GM18870 (cell line): Measurements from ENCODE around the gene DAB1.

ENCODE experiments used
- ATAC-seq: cut with Tn5 transposase; IDR thresholded peaks from one replicate; pipeline ENCODE4 v1.9.1; 2021; ENCODE audit warnings: moderate library complexity; ENCODE audit not compliant: unreplicated experiment

DAB1 gene

GRCh38 chr1:57418971-57419370 is 4.9 kb downstream of the DAB1 start:
- ATAC-seq, result no peak

GRCh38 chr1:57411262-57411661 is 12.6 kb downstream of the DAB1 start:
- no peak for ATAC-seq

- ATAC-seq, result no peak
These were observed 13.4 kb downstream of the DAB1 start for GRCh38 chr1:57410508-57410907.

GRCh38 chr1:57407928-57408327 is 15.9 kb downstream of the DAB1 start:
- ATAC-seq, result no peak

- no peak for ATAC-seq
These were observed 17.4 kb downstream of the DAB1 start for GRCh38 chr1:57406428-57406970.

GRCh38 chr1:57404884-57405283 is 19.0 kb downstream of the DAB1 start:
- ATAC-seq, result no peak

- ATAC-seq, result no peak
These were observed 20.7 kb downstream of the DAB1 start for GRCh38 chr1:57403201-57403600.

GRCh38 chr1:57401671-57402070 is 22.2 kb downstream of the DAB1 start:
- no peak for ATAC-seq

- no peak for ATAC-seq
These were observed 23.8 kb downstream of the DAB1 start for GRCh38 chr1:57400048-57400447.

- no peak for ATAC-seq
These were observed 30.7 kb downstream of the DAB1 start for GRCh38 chr1:57393058-57393584.

GRCh38 chr1:57385336-57385735 is 38.5 kb downstream of the DAB1 start:
- ATAC-seq, result no peak

- ATAC-seq, result no peak
These were observed 39.0 kb downstream of the DAB1 start for GRCh38 chr1:57384901-57385300.

- no peak for ATAC-seq
These were observed 39.6 kb downstream of the DAB1 start for GRCh38 chr1:57384284-57384683.

- no peak for ATAC-seq
These were observed 42.0 kb downstream of the DAB1 start for GRCh38 chr1:57381871-57382270.

- ATAC-seq, result no peak
These were observed 42.4 kb downstream of the DAB1 start for GRCh38 chr1:57381426-57381825.

- ATAC-seq, result no peak
These were observed 42.9 kb downstream of the DAB1 start for GRCh38 chr1:57380923-57381322.

GRCh38 chr1:57378534-57378933 is 45.3 kb downstream of the DAB1 start:
- ATAC-seq, result no peak

- no peak for ATAC-seq
These were observed 46.3 kb downstream of the DAB1 start for GRCh38 chr1:57377339-57378139.

GRCh38 chr1:57376041-57376440 is 47.8 kb downstream of the DAB1 start:
- no peak for ATAC-seq

- no peak for ATAC-seq
These were observed 54.0 kb downstream of the DAB1 start for GRCh38 chr1:57369889-57370288.

- ATAC-seq, result no peak
These were observed 55.9 kb downstream of the DAB1 start for GRCh38 chr1:57367945-57368344.

- ATAC-seq, result no peak
These were observed 60.2 kb downstream of the DAB1 start for GRCh38 chr1:57363643-57364042.

- no peak for ATAC-seq
These were observed 60.7 kb downstream of the DAB1 start for GRCh38 chr1:57363165-57363564.
